ENCODE measurements around the gene CASTOR1.

DNA sequence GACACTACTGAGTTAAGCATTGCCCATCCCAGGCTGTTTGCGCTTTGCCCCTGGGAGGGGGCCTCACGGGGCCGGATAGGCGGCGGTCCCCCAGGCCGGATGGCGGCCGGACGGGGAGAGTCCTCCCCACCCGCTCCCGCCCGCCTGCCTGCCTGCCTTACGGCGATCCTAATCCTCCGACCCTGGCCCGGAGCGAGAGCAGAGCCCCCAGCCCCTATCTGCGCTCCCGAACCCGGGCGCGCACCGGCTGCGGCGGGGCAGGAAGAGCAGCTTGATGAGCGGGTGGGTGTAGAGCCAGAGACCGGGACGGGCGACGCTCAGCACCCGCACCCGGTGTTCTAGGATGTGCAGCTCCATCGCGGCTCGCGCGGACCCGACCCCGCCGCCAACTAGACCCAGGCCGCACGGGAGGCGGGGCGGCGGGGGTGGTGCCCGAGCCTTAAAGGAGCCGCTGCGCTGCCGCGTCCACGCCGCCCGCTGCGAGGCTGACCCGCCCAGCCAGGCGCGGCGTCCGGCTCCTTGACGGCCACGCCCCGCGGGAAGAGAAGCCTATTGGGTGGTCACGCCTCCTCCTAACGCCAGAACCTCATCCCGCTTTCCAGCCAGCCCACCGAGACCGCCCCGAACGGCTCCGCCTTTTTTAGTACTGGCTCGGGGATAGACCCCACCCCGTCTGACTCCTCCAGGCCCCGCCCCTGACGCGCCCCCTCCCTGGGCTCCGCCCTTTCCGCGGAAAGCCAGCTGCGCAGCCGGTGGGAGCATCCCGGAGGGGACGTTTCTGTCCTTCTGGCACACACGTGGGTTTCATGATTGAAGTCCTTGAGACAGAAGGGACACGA is at the start of gene CASTOR1:
- TF ChIP-seq, protein P1, sequence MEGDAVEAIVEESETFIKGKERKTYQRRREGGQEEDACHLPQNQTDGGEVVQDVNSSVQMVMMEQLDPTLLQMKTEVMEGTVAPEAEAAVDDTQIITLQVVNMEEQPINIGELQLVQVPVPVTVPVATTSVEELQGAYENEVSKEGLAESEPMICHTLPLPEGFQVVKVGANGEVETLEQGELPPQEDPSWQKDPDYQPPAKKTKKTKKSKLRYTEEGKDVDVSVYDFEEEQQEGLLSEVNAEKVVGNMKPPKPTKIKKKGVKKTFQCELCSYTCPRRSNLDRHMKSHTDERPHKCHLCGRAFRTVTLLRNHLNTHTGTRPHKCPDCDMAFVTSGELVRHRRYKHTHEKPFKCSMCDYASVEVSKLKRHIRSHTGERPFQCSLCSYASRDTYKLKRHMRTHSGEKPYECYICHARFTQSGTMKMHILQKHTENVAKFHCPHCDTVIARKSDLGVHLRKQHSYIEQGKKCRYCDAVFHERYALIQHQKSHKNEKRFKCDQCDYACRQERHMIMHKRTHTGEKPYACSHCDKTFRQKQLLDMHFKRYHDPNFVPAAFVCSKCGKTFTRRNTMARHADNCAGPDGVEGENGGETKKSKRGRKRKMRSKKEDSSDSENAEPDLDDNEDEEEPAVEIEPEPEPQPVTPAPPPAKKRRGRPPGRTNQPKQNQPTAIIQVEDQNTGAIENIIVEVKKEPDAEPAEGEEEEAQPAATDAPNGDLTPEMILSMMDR (IDR thresholded peaks at IDR 0.05): no peak
- peak in 1 of 2 donors; percentile 87 for TF ChIP-seq POLR2A (IDR thresholded peaks at IDR 0.05)

Data from thyroid gland (tissue), 4 donors.